CD4-positive, alpha-beta T cell treated with Interleukin-21 for 1 hour (primary cell): ENCODE data around the gene CHST12.
"Not testable (repeated sequence)": the region's sequence is repeated elsewhere in the genome, so short reads cannot be mapped to it uniquely, and the experiment has no call there.

ENCODE experiments used
- DNase-seq: peaks from one replicate; pipeline ENCODE4 v3.0.0-alpha.2; 2020

Gene CHST12

DNA sequence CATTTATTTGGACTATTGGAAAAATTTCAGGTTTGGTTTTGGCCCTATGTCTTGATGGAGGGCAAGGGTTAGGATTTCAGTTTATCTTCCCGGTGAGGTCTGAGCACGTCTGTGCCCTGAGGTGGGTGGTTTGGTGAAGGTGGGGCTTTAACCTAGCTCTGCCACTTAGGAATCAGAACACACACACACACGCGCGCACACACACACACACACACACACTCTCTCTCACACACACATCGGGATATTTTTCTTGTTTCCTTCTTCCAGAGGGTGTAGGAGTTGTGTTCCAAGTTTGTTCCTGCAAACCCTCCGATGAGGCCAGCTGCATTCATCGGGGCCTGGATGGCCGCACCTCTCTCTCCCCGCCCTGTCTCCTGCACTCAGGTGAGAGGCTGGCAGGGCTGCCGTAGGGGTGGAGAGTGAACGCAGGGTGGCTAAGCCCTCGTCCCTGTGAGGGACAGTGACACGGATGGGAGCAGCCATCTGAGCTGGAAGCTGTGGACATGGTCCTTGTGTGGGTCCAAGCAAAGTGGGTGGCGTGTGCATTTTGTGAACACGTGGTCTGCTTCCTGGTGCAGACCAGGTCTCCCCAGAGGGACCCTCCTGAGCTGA is 34.2 kb downstream of the CHST12 start:
- no peak for DNase-seq

DNA sequence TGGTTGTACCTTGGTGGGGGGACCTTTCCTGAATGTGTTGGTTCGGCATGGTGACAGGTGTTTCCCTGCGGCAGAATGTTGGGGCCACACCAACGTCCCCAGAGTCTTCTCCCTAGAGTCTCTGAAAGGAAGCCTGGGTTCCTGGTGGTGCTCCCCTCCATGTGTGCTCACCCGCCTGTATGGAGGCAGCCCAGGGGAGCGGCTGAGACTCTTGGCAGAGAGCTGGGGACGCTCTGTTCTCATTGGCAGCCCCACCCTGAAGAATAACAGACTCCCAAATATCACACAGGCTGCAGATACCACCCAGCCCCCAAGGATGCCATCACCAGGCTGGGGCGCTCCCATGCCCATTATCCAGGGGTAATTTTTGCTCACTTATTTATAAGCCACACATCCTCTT is 34.8 kb downstream of the CHST12 start:
- DNase-seq = no peak

DNA sequence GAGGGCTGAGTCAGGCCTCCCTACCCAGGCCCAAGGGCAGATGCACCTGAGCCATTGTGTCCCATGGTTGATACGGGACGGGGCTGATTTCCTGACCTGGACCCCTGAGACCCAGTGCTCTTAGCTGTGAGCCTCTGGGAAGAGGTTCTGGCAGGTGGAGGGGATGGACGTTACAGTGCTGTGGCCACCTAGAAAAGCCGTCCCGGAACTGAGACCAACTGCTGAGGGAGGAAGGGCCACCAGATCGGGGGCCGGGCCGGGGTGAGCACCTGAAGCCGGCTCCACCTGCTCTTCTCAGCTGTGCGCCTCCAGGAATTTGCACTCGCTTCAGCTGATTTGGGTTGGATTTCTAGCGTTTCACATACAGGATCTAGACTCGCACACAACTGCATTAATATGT is 35.4 kb downstream of the CHST12 start:
- DNase-seq = no peak

DNA sequence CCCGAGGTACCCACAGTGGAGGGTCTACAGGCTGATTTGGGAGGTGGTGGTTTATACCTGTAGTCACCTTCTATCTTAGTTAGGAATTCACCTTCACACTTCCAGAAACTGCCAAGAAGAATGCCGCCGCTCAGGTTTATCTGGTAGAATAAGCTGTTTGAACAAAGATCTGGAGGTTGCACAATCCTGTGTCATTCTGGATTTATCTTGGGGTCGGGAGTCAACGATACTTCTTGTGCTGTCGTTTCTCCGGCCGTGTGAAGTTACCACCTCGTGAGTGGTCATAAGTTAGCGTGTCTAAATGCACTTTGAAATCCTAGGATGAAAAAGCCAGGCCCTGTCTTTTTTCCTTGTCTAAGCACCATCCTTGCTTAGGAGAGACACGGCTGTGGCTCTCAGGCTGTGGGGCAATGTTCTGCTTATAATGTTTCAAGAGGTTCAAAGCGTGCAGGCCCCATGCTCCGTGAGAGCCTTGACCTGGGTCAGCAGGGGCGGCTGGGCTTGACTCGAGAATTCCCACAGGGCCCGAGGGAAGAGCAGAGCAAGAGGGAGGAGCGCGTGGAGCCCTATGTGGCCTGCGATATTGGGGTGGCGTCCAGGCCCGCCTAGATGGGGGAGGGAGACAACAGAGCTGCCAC is 37.3 kb downstream of the CHST12 start:
- DNase-seq = no peak

DNA sequence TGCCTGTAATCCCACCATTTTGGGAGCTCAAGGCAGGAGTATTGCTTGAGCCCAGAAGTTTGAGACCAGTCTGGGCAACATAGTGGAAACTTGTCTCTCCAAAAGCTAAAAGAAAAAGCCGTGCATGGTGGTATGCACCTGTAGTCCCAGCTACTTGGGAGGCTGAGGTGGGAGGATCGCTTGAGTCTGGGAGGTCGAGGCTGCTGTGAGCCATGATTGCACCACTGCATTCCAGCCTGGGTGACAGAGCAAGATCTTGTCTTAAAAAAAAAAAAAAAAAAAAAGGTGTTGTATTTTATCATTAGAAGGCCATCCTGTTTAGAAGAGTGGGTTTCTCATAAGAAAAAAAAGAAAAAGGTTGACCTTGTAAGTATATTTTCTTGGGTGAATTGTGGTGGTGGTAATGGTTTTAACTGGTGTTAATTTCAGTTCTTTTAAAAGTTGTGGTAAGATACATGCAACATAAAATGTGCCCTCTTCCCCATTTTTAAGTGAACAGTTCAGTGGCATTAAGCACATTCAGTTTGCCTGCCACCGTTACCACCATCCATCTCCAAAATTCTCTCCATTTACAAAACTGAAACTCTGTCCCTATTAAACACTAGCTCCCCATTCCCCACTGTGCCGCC is 38.1 kb downstream of the CHST12 start:
- DNase-seq = no peak

DNA sequence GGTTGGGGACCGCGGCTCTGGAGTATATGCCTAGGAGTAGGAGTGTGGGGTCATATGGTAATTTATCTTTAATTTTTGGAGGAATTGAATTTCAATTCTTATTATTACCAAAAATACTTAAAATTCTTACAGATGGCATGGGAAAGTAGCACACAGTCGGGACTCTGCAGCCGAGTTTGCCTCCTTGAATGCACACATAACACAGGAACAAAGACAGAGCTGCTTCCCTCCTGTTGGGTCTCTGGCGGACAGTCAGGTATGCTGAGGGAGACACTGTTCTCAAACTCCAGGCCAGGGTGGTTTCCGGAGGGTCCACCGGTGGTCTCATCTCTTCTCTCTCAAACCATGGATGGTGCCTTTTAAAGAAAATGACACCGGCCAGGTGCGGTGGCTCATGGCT is 40.1 kb downstream of the CHST12 start:
- DNase-seq = no peak

DNA sequence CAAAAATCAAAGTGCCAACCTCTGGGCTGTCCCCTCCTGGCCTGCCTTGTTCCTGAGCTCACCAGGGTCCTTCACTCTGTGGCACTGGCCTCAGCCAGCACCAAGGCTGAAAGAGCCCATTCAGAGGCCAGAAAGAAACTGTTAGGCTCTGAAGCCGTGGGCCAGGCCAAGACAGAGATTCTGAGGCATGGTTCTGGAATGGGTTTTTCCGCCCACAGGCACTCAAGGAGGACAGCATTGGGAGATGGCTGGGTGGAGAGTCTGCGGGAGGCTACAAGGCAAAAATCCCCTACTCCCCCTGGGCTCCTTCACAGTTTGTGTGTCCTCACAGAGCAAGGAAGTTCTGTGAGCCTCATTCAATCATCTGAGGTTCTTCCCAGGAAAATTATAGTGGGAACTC is 41.1 kb downstream of the CHST12 start:
- no peak for DNase-seq

DNA sequence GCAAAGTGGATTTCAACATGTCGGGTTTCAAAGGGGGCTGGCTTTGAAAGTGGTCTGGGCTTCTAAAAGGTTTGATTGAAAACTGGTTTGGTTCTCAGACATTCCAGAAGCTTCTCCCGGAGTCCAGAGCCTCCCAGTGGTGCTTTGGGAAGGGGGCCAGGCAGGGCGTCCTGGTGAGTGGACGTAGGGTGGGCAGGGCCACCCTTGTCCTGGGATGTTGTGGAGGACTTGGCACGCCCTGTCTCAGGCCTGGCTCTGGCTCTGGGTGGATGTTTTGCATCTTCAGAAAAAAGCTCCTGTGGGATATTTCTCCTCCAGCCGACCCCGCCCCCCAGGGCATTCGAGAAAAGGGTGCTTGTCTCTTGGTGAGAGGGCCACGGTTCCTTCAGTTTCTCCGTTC is 41.6 kb downstream of the CHST12 start:
- no peak for DNase-seq

DNA sequence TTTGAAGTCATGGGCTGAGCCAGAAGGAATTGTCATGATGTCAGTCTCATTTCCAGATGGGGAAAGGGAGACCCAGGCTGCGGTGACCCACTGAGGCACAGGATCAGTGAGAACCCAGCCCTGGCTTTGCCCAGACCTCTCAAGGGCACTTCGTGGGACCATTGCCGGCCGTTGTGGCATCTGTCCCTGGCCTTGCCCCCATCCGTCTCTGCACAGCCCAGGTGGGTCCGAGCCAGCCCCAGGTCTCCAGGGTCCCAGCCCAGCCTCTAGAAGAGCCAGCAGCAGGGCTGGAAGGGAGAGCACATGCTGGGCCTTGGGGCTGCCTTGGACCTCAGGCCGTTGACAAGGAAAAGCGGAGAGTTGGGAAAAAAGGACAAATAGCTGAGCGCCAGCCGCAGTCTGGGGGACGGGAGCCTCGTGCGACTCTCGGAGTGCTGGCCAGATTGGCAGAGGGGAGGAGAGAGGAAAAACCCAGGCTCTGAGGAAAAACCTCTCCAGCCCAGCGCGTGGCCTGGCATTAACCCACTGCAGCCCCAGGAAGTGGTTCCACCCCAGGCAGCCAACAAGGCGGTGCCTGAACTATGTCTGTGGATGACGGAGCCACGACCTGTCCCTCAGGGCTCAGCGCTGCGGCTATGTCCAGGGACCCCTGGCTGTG is 42.6 kb downstream of the CHST12 start:
- no peak for DNase-seq

DNA sequence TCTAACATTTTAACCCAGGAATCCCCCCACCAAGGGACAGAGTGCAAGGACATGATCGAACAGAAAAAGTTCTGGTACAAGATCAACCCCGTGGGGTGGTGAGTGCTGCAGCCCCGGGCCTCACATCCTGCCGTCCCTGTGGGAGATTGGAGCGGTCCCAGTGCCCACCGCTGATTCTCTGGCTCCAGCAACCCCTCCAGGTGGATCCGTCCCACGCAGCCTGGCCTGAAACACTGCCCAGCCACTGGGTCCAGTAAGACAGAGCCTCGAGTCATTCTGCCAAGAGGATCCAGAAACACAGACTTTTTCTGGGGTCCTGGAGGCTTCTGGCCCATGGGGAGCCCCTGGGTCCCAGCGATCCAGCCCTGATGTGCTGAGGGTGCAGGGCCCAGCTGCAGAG is 43.3 kb downstream of the CHST12 start:
- no peak for DNase-seq

DNA sequence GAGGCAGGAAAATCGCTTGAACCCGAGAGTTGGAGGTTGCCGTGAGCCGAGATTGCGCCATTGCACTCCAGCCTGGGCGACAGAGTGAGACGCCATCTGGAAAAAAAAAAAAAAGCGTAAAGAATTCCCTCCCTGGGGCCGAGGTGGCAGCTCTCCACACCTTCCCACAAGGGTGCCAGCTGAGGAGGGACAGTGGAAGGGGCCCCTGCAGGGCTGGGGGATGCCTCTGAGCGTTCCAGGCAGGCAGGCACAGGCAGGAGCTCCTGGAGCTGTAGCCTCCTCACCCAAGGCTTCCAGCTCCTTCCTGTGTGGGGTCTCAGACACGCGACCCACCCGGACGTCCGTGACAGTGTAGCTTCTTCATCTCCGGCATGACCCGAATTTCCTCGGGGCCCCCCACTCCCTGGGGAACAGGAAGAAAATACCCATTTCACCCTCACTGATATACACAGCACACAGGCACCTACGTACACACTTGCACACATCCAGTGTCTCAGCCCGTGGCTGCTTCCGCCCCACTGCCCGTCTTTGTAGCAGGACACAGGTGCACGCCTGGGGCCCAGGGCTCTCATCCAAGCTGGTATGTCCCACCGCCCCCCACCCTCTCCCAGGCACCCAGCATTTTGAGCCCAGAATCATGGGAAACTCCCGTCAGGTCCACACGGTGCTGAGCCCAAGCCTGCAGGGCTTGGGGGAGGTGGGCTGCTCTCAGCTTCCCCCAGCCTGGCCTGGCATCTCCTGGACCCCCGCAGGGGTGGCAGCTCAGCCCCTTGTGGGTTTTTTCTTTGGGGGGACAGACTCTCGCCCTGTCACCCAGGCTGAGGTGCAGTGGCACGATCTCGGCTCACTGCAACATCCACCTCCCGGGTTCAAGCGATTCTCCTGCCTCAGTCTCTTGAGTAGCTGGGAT is 47.0 kb downstream of the CHST12 start:
- DNase-seq = no peak

DNA sequence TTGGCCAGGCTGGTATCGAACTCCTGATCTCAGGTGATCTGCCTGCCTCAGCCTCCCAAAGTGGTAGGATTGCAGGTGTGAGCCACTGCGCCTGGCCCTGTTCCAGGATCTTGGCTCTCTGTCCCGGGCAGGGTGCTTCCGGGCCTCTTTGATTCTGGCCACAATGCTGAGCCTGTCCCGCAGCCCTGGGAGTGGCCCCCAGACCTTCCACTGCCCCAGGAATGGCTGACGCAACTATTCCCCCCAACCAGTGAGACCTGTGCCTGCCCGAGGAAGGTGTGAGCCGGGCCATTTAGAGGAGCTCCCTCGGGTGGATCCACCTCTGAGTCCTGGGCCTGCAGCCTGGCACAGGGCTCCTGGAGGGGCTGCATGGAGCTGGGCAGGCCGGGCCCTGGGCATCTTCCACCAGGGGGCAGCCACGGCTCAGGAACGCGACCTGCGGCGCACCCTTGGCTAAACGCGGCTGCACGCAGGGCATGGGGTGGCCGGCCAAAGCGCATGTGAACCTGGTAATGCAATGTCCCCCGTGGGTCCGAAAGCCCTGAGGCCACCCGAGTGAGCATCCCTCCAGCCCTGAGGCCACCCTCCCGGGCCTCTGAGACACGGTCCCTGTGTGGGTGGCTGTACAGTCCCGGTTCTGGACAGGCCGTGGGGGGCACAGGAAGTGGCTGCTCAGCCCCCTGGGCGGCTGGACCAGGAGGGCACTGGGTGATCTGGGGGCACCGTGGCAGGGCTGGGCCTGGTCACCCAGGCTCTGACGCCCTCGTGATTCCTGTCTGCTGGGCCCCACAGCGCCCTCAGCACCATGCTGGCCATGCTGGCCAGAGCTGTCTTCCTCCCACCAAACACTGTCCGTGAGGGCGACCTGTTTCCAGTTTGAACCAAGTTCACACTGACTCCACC is 48.0 kb downstream of the CHST12 start:
- DNase-seq = peak; percentile 73

DNA sequence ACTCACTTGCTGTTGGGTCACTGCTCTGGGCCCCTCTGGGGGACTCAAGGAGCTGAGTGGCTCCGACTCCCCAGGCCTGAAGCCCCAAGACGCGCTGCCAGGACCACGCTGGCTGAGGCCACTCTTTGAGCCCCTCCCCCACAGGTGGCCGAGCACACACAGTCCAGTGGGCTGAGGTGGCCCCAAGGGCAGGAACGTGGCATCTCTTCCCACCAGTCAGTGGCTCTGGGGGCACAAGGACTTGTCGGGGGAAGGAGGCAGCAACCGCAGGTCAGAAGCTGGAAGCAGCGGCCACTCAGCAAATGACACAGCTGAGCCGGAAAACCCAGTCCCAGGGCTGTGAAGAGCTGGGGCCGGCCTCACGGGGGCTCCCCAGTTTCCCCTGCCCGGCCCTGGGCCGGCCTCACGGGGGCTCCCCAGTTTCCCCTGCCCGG is 48.7 kb downstream of the CHST12 start:
- no peak for DNase-seq

DNA sequence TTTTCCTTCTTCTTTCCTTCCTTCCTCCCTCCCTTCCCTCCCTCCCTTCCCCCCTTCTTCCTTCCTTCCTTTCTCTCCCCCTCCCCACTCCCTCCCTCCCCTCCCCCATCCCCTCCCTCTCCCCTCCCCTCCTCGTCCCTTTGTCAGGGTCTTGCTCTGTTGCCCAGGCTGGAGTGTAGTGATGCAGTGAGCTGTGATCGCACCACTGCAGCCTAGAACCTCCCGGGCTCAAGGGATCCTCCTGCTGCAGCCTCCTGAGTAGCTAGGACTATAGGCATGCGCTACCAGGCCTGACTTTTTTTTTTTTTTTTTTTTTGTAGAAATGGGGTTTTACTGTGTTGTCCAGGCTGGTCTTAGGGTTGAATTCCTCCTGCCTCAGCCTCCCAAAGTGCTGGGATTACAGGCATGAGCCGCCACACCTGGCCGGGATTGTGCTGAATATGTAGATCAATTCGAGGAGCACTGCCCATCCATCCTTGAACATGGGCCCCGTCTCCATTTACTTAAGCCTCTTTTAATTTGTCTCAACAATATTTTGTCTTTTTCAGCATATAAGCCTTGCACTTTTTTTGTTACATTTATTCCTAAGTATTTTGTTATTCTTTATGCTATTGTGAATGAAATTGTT is 49.3 kb downstream of the CHST12 start:
- no peak for DNase-seq

DNA sequence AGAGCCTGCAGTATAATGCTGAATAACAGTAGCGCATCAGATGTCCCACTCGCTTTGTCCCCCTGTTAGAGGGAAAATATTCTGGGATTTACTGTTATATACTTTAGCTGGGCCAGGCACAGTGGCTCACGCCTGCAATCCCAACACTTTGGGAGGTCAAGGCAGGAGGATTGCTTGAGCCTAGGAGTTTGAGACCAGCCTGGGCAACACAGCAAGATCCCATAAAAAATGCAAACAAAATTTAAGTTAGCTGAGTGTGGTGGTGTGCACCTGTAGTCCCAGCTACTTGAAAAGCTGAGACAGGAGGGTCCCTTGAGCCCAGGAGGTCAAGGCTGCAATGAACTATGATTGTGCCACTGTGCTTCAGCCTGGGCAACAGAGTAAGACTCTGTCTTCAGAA is 50.4 kb downstream of the CHST12 start:
- DNase-seq = not testable (repeated sequence)

DNA sequence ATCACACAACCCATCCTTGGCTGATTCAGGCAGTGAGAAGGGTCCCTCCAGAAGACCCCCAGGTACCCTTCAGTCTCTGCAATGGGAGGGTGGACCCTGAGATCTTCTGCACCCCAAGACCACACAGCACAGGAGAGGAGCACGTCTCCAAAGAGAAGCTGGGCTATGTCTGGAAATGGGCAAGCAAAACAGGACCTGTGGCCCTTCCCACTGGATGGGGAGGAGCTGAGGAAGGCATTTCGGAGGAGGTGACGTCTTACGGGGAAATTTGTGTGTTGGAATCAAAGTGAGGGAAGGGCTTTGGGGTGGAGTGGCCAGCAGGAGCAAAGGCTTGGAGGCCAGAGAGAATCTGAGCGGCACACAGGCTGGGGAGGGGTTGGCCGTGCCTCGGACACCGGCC is 56.3 kb downstream of the CHST12 start:
- DNase-seq = no peak

DNA sequence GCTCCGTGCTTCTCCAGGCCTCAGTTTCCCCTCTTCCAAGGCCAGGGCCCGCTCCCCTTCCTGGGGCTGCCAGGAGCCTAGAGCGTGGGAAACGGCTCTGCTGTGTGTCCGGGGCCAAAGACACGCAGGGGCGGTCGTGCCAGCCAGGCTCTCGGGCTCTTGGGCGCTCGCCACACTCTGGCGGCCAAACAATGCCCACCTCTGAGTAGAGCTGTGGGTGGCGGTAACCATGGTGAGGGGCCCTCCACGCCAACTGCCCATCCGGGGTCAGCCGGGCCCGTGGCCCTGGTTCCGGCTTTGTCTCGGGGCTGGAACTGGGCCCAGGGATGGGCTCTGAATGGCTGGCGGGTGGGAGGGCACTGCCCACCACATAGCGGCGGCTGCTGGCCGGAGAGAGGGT is 56.8 kb downstream of the CHST12 start:
- DNase-seq = no peak

DNA sequence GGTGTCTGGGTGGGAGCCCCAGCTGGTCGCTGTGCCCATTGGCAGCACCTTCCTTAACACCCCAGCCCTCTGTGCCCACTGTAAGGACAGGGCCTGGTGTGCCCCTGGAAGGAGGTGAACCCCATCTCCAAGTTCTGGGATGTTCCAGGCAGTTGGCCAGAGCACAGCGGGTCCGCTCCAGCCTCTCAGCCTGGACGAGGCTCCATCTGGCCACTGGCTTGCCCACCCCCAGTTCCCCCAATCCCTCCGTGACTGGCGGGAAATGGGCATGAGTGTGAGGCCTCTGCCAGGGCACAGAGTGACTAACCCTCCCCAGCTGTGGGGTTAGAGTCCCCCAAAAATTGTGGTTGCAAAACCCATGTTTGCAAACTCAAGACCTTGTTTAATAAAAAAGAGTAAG is 57.2 kb downstream of the CHST12 start:
- no peak for DNase-seq

DNA sequence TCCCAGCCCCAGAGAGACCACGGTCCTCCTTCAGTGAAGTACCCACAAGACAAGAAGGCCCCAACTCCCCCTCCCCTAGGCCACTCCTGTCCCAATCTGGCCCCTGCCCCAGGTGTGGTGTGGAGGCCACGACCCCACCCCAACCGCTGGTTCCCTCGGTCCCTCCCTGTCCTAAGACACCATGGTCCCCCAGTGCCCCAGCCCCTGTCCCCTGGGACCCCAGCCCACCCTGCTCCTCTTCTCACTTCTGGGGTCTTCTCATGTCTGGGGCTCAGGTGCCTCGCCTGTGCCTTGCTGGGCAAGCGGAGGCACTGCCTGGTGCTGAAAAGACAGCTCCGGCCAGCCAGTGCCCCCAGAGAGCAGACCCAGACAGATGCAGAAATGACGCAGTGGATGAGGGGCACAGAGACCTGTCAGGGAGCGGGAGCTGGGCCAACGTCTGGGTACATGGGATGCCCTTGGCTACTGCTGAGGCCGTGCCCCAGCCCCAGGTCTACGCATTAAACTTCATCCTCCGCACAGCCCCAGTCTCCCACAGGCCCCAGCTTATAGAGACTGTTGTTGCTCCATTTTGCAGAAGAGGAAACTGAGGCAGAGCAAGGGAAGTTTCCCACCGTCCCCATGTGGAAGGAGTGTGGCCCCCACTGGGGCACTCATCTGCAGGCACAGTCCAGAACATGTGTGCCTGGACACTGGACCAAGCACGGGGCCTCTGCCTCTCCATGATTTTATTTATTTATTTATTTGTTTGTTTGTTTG is 58.0 kb downstream of the CHST12 start:
- DNase-seq = no peak

DNA sequence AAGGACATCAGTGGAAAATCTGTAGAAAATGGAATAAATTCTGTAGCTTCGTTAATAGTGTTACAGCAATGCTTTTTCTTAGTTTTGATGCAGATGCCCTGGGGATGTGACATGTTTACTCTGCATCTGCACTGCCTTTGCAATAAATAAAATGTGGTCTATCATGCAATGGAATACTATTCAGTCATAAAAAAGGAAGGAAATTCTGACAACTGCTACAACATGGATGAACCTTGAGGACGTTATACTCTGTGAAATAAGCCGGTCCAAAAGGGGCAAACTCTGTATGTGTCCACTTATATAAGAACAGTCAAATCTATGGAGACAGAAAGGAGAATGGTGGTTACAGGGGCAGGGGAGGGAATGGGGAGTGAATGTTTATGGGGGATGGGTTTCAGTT is 59.3 kb downstream of the CHST12 start:
- DNase-seq = no peak

DNA sequence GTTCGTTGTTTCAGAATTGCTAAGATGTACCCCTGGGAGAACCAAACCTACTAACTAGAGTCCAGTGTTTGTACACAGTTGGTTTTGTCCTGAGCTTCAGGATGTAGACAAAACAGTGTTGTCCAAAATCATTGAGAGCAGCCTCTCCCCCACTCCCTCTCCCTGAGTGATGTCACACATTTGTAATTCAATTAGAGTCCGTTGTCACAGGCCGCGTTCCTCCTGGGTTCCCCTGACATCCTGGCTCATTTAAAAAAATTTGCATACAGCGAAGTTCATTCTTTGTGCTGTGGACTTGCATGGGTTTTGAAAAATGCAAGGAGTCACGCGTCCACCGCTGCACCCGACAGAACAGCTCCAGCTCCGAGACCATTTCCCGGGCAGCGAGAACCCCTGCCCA is 62.5 kb downstream of the CHST12 start:
- DNase-seq = no peak
